Large intestine (tissue), 3 donors: ENCODE results near the gene GTF2A1. TPM values are rescaled to one million over a fixed set of nuclear protein-coding genes. Genes with fewer than 3 reads are reported as not detected.

ENCODE experiments used
- DNase-seq, 2 donors: peaks; one replicate each; pipeline versions ENCODE4 v3.0.0 to v3.0.0-alpha.2; 2013
- H3K27ac ChIP-seq: one replicate; pipeline ENCODE4 v1.5.1; 2013; ENCODE audit warnings: low read length
- H3K27me3 ChIP-seq: 2 replicates; pipeline ENCODE4 v1.6.1; 2013; ENCODE audit warnings: low read length; ENCODE audit not compliant: control insufficient read depth, insufficient read depth
- H3K36me3 ChIP-seq: 2 replicates; pipeline ENCODE4 v1.6.1; 2013; ENCODE audit warnings: low read length; ENCODE audit not compliant: control insufficient read depth, insufficient read depth
- H3K4me1 ChIP-seq: one replicate; pipeline ENCODE4 v1.6.1; 2013; ENCODE audit warnings: low read length; ENCODE audit not compliant: control insufficient read depth, insufficient read depth
- H3K4me3 ChIP-seq: one replicate; pipeline ENCODE4 v1.5.1; 2013; ENCODE audit warnings: low read length
- H3K9me3 ChIP-seq: one replicate; pipeline ENCODE4 v1.6.1; 2013; ENCODE audit warnings: mild to moderate bottlenecking, low read depth, low read length, moderate library complexity; ENCODE audit not compliant: control insufficient read depth
- WGBS: methylation state at CpG from one replicate; pipeline ENCODE4 v1.1.5; 2013; ENCODE audit warnings: low lambda C conversion rate; ENCODE audit not compliant: insufficient coverage; 5-methylcytosine and 5-hydroxymethylcytosine counted together
- polyA plus RNA-seq: library from polyadenylated mRNA; unstranded; fragments of 120-200 nt; gene quantifications from one replicate; pipeline ENCODE4 v1.2.1, GENCODE V29; 2013

The GTF2A1 gene
- polyA plus RNA-seq, 1 donor, result 20.7 TPM

DNA sequence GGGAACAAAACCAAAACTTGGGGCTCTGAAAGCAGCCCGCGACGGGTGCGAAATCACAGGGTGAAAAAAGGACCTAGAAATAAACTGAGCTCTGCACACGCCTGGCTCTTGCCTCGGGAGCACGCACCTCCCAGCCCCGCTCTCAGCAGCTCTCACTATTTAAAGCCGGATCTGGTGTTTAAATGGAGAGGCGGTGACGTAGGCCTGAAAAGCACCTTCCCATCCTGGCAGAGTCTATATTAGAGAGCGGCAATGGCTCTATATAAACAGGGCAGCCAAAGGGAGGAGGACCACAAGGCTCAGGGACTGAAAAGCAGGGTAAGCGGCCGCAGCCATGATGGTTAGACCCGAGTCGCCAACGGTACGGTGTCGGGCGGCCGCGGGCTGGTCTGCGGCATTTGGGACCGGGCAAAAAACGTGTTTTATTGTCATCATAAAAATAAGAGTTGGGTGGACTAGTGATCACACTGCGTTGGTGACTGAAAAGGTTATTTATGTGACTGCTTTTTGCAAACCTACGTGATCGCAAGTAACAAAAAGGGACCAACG lies 1.5 kb downstream of the GTF2A1 start:
- Histone ChIP-seq H3K4me1 (peaks cover 10% of the 10 kb centered on the region), H3K9me3 (no peaks in the 10 kb centered on the region), H3K4me3 (peak overlapping the region; percentile 84), H3K27me3 (no peaks in the 10 kb centered on the region), H3K36me3 (peaks cover 8% of the 10 kb centered on the region), H3K27ac (peak overlapping the region; percentile 96)
- 1% methylated on average over 9 of the region's 29 CpGs for WGBS
- DNase-seq, result peak; percentile 94 to 96

DNA sequence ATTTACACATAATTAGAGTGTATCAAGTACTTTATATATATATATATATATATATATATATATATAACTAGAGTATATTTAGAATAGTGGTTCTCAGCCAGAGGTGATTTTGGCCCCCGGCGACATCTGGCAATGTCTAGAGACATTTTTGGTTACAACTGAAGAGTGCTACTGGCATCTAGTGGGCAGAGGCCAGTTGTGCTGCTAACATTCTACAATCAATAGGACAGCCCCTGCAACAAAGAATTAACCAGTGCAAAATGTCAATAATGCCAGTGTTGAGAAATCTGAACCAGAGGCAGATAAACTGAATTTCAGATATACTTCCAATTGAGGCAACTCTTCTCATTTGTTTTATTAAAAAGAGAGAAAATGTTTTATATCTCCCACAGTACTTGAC lies 8.9 kb downstream of the GTF2A1 start:
- H3K36me3 ChIP-seq, result peaks cover 39% of the 10 kb centered on the region
- no peak overlapping the region for H3K4me3 ChIP-seq
- no peaks in the 10 kb centered on the region for H3K4me1 ChIP-seq
- no peaks in the 10 kb centered on the region for H3K9me3 ChIP-seq
- no peak for DNase-seq
- no peaks in the 10 kb centered on the region for H3K27me3 ChIP-seq
- H3K27ac ChIP-seq, result no peak overlapping the region
- WGBS, result no CpG with 5 or more reads among the region's 2 CpGs

DNA sequence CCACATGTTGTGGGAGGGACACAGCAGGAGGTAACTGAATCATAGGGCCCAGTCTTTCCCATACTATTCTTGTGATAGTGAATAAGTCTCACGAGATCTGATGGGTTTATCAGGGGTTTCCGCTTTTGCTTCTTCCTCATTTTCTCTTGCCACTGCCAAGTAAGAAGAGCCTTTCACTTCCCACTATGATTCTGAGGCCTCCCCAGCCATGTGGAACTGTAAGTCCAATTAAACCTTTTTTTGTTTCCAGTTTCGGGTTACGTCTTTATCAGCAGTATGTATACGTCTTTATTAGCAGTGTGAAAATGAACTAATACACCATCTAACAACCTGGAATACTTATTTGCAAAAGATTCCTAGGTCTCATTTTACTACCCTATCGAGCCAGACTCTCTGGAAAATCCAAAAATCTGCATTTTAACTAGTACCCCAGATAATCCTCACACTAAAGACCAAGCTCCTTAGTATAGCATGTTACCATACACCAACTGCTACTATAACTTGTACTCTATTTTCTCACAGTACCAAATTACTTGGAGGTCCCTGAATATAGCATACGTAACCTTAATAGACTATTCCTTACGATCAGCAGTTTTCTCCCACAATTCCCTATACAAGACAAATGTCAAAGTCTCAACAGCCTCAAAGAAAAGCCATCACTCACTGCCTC lies 11.5 kb downstream of the GTF2A1 start:
- Histone ChIP-seq H3K36me3 (peaks cover 35% of the 10 kb centered on the region), H3K27me3 (no peaks in the 10 kb centered on the region), H3K9me3 (no peaks in the 10 kb centered on the region), H3K4me3 (no peak overlapping the region), H3K27ac (no peak overlapping the region), H3K4me1 (no peaks in the 10 kb centered on the region)
- 91% methylated on average over 4 of the region's 8 CpGs for WGBS
- no peak for DNase-seq

- Histone ChIP-seq H3K27ac (no peak overlapping the region), H3K27me3 (no peaks in the 10 kb centered on the region), H3K9me3 (no peaks in the 10 kb centered on the region), H3K4me3 (no peak overlapping the region), H3K4me1 (no peaks in the 10 kb centered on the region), H3K36me3 (peaks cover 35% of the 10 kb centered on the region)
- WGBS, result 100% methylated on average over 1 of the region's 8 CpGs
- DNase-seq, result no peak
Measured at GRCh38 chr14:81208489-81208888, 12.3 kb downstream of the GTF2A1 start.

GRCh38 chr14:81206115-81206514 lies 14.6 kb downstream of the GTF2A1 start:
- H3K36me3 ChIP-seq, result peaks cover 42% of the 10 kb centered on the region

GRCh38 chr14:81205639-81206038 lies 15.1 kb downstream of the GTF2A1 start:
- no peak overlapping the region for H3K27ac ChIP-seq
- no peak for DNase-seq
- H3K27me3 ChIP-seq, result no peaks in the 10 kb centered on the region
- H3K9me3 ChIP-seq, result no peaks in the 10 kb centered on the region
- no peaks in the 10 kb centered on the region for H3K4me1 ChIP-seq
- H3K4me3 ChIP-seq, result no peak overlapping the region
- WGBS, result no CpG with 5 or more reads among the region's 4 CpGs
- H3K36me3 ChIP-seq, result peaks cover 43% of the 10 kb centered on the region

More at GRCh38 chr14:81206115-81206514, 14.6 kb downstream of the GTF2A1 start:
- no peak overlapping the region for H3K27ac ChIP-seq
- WGBS, result no CpG with 5 or more reads among the region's 4 CpGs
- H3K9me3 ChIP-seq, result no peaks in the 10 kb centered on the region
- no peak for DNase-seq
- no peak overlapping the region for H3K4me3 ChIP-seq
- H3K27me3 ChIP-seq, result no peaks in the 10 kb centered on the region
- H3K4me1 ChIP-seq, result no peaks in the 10 kb centered on the region

- H3K27me3 ChIP-seq, result no peaks in the 10 kb centered on the region
- no peaks in the 10 kb centered on the region for H3K9me3 ChIP-seq
- H3K4me3 ChIP-seq, result no peak overlapping the region
- DNase-seq, result no peak
- H3K36me3 ChIP-seq, result peaks cover 42% of the 10 kb centered on the region
- WGBS, result 100% methylated on average over 2 of the region's 6 CpGs
- no peaks in the 10 kb centered on the region for H3K4me1 ChIP-seq
- H3K27ac ChIP-seq, result no peak overlapping the region
Measured at GRCh38 chr14:81200054-81200453, 20.7 kb downstream of the GTF2A1 start.

- Histone ChIP-seq H3K36me3 (peaks cover 50% of the 10 kb centered on the region), H3K4me1 (no peaks in the 10 kb centered on the region), H3K27me3 (no peaks in the 10 kb centered on the region), H3K9me3 (no peaks in the 10 kb centered on the region), H3K27ac (no peak overlapping the region), H3K4me3 (no peak overlapping the region)
- DNase-seq, result no peak
- no CpG with 5 or more reads among the region's 3 CpGs for WGBS
Measured at GRCh38 chr14:81199084-81199483, 21.7 kb downstream of the GTF2A1 start.

- Histone ChIP-seq H3K4me1 (no peaks in the 10 kb centered on the region), H3K9me3 (no peaks in the 10 kb centered on the region), H3K4me3 (no peak overlapping the region), H3K27me3 (no peaks in the 10 kb centered on the region), H3K36me3 (peaks cover 50% of the 10 kb centered on the region), H3K27ac (no peak overlapping the region)
- no peak for DNase-seq
- WGBS, result no CpG with 5 or more reads among the region's 2 CpGs
Measured at GRCh38 chr14:81198651-81199050, 22.1 kb downstream of the GTF2A1 start.

DNA sequence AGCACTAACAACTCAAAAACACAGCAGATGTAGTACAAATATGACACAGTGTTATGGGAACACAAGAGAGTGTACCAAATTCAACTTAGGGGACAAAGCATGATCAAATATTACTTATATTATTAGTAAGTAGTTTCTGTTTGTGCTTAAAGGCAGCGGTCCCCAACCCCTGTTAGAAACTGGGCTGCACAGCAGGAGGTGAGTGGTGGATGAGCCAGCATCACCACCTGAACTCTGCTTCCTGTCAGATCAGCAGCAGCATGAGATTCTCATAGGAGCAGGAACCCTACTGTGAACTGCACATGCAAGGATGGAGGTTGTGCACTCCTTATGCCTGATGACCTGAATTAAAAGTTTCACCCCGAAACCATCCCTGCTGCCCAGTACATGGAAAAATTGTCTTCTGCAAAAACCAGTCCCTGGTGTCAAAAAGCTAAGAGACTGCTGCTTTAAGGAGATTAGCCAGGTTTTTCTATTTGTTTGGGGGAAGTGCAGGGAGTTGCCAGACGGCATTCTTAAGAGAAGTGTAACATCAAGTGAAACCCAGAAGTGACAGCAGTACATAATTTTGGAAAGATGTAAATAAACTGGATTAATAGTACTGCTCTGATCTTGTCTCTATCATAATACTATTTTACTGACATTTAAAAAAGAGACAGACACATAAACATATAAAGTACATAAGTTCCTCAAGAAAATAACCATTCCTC lies 26.7 kb downstream of the GTF2A1 start:
- DNase-seq, result no peak

More for the DNA sequence above, 26.7 kb downstream of the GTF2A1 start:
- no peak overlapping the region for H3K4me3 ChIP-seq
- H3K9me3 ChIP-seq, result no peaks in the 10 kb centered on the region
- no peaks in the 10 kb centered on the region for H3K4me1 ChIP-seq
- H3K27ac ChIP-seq, result no peak overlapping the region
- peaks cover 48% of the 10 kb centered on the region for H3K36me3 ChIP-seq
- 57% methylated on average over 1 of the region's 3 CpGs for WGBS
- H3K27me3 ChIP-seq, result no peaks in the 10 kb centered on the region
